GM10847 (cell line): ENCODE results near the gene PIP5K1A.
A peak's percentile ranks its signal among the peaks of the same experiment; 100 is the strongest.

ENCODE experiments used
- POLR2A ChIP-seq: IDR thresholded peaks from 2 replicates; pipeline ENCODE4 v1.6.1; 2011; ENCODE audit not compliant: insufficient read length; ENCODE audit errors: extremely low read depth

PIP5K1A gene

GRCh38 chr1:151198254-151199127, at the start of gene PIP5K1A:
PIP5K1A (plus strand) TSS chr1:151198552; CDS start chr1:151198997, 445 bp downstream.
- TF ChIP-seq POLR2A = peak; percentile 59

GRCh38 chr1:151156515-151156819, 41.9 kb upstream of the PIP5K1A start, which contains the start of gene TNFAIP8L2:
TNFAIP8L2 (plus strand) TSS chr1:151156649; CDS start chr1:151158698, 2,049 bp downstream.
- TF ChIP-seq POLR2A = no peak

GRCh38 chr1:151157067-151157531, 41.3 kb upstream of the PIP5K1A start:
- no peak for TF ChIP-seq POLR2A

GRCh38 chr1:151158326-151158725, 40.0 kb upstream of the PIP5K1A start:
- TF ChIP-seq POLR2A = no peak

GRCh38 chr1:151158751-151159251, 39.6 kb upstream of the PIP5K1A start:
- no peak for TF ChIP-seq POLR2A

- TF ChIP-seq POLR2A = no peak
These were observed 39.0 kb upstream of the PIP5K1A start for GRCh38 chr1:151159373-151159772.

GRCh38 chr1:151164732-151165280, 33.5 kb upstream of the PIP5K1A start:
- no peak for TF ChIP-seq POLR2A

GRCh38 chr1:151165281-151165737, 33.0 kb upstream of the PIP5K1A start:
- no peak for TF ChIP-seq POLR2A

- TF ChIP-seq POLR2A = peak; percentile 37
These were observed 32.4 kb upstream of the PIP5K1A start, which contains the start of the genes LYSMD1 and SCNM1 for GRCh38 chr1:151165738-151166504. LYSMD1 (minus strand) TSS chr1:151165902; CDS start chr1:151165258, 644 bp downstream. SCNM1 (plus strand) TSS chr1:151166144; CDS start chr1:151166153, 9 bp downstream.

- TF ChIP-seq POLR2A = no peak
These were observed 31.8 kb upstream of the PIP5K1A start for GRCh38 chr1:151166505-151166956.

- no peak for TF ChIP-seq POLR2A
These were observed 31.2 kb upstream of the PIP5K1A start for GRCh38 chr1:151167116-151167515.

GRCh38 chr1:151171190-151171589, 27.2 kb upstream of the PIP5K1A start:
- TF ChIP-seq POLR2A = no peak

GRCh38 chr1:151175041-151175741, 23.2 kb upstream of the PIP5K1A start:
- no peak for TF ChIP-seq POLR2A

- TF ChIP-seq POLR2A = no peak
These were observed 22.5 kb upstream of the PIP5K1A start, which contains the start of gene TMOD4 for GRCh38 chr1:151175863-151176262. TMOD4 (minus strand) TSS chr1:151175981; CDS start chr1:151174875, 1,106 bp downstream.
